Osteocyte (in vitro differentiated cells): ENCODE measurements around the gene SCGB3A1. TPM values are rescaled to one million over a fixed set of nuclear protein-coding genes. Genes with fewer than 3 reads are reported as not detected.

Experiments used
- DNase-seq: peaks from one replicate; pipeline ENCODE4 v3.0.0; 2021; ENCODE audit warnings: mixed read lengths; ENCODE audit not compliant: unreplicated experiment; ENCODE audit errors: extremely low spot score
- H3K27ac Mint-ChIP-seq: one replicate; pipeline ENCODE4 v1.8.0; 2021; ENCODE audit warnings: mild to moderate bottlenecking, mixed read lengths; ENCODE audit not compliant: unreplicated experiment
- H3K27me3 Mint-ChIP-seq: one replicate; pipeline ENCODE4 v1.8.0; 2021; ENCODE audit warnings: mixed read lengths; ENCODE audit not compliant: unreplicated experiment
- H3K36me3 Mint-ChIP-seq: one replicate; pipeline ENCODE4 v1.8.0; 2021; ENCODE audit warnings: mixed read lengths; ENCODE audit not compliant: unreplicated experiment
- H3K4me1 Mint-ChIP-seq: one replicate; pipeline ENCODE4 v1.8.0; 2021; ENCODE audit warnings: mixed read lengths; ENCODE audit not compliant: unreplicated experiment
- H3K4me3 Mint-ChIP-seq: one replicate; pipeline ENCODE4 v1.8.0; 2021; ENCODE audit warnings: mild to moderate bottlenecking, moderate library complexity, mixed read lengths; ENCODE audit not compliant: unreplicated experiment
- H3K9me3 Mint-ChIP-seq: one replicate; pipeline ENCODE4 v1.8.0; 2021; ENCODE audit warnings: mixed read lengths; ENCODE audit not compliant: unreplicated experiment
- total RNA-seq: library from RNA; stranded (reverse); gene quantifications from 2 replicates; pipeline ENCODE4 v1.2.1, GENCODE V29; 2021
- TF ChIP-seq, protein P1 (sequence below): fragments of 200-600 bp; sonication (generic); IDR thresholded peaks from 2 replicates; pipeline ENCODE4 v1.5.0; 2021; ENCODE audit warnings: antibody characterized with exemption, mild to moderate bottlenecking, moderate library complexity

Gene SCGB3A1
- total RNA-seq, 1 donor from 2014 or later, result not detected

DNA sequence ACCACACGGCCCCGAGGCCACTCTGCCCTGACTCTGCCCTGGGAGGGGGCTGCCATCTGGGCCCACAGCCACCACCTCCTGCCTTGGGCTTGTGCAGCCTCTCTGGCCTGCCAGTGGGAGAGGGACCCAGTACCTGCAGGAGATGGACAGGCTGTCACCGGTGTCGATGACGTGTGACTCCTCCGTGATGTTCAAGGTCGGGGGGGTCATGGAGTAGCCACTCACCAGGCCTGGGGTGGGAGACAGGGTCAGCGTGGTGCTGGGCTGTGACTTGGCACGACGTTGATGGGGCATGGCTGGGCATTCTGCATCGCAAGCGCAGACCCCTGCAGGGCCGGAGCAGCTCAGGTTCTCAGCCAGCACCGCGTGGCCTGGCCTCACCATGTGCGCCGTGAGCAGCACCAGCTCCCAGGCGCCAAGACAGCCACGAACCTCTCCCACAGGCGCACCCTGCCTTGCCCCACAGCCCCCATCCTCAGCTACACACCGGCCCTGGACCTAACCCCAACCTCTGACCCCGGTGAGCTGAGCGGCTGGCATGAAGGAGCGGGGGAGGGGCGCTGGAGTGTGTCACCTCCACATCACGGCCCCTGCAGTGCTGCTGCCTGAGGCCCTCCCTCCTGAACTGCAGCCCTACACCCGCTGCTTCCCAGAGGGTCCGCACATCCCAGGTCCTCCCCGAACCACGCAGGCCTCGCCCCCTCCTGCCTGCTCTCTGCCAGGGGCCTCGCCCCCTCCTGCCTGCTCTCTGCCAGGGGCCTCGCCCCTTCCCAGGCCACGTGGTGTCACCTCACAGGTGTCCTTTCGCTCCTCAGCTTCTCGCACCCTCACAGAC, 40.5 kb upstream of the SCGB3A1 start:
- no peak overlapping the region for H3K27ac Mint-ChIP-seq
- no peak for DNase-seq
- H3K4me3 Mint-ChIP-seq, result no peak overlapping the region
- TF ChIP-seq, protein P1, sequence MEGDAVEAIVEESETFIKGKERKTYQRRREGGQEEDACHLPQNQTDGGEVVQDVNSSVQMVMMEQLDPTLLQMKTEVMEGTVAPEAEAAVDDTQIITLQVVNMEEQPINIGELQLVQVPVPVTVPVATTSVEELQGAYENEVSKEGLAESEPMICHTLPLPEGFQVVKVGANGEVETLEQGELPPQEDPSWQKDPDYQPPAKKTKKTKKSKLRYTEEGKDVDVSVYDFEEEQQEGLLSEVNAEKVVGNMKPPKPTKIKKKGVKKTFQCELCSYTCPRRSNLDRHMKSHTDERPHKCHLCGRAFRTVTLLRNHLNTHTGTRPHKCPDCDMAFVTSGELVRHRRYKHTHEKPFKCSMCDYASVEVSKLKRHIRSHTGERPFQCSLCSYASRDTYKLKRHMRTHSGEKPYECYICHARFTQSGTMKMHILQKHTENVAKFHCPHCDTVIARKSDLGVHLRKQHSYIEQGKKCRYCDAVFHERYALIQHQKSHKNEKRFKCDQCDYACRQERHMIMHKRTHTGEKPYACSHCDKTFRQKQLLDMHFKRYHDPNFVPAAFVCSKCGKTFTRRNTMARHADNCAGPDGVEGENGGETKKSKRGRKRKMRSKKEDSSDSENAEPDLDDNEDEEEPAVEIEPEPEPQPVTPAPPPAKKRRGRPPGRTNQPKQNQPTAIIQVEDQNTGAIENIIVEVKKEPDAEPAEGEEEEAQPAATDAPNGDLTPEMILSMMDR, result no peak
- H3K36me3 Mint-ChIP-seq, result no peaks in the 10 kb centered on the region
- no peaks in the 10 kb centered on the region for H3K27me3 Mint-ChIP-seq
- no peaks in the 10 kb centered on the region for H3K9me3 Mint-ChIP-seq
- H3K4me1 Mint-ChIP-seq, result no peaks in the 10 kb centered on the region

GRCh38 chr5:180630426-180630825, 39.1 kb upstream of the SCGB3A1 start:
- no peak overlapping the region for H3K4me3 Mint-ChIP-seq
- no peaks in the 10 kb centered on the region for H3K27me3 Mint-ChIP-seq
- TF ChIP-seq, protein P1, result no peak
- no peaks in the 10 kb centered on the region for H3K4me1 Mint-ChIP-seq
- no peaks in the 10 kb centered on the region for H3K9me3 Mint-ChIP-seq
- H3K27ac Mint-ChIP-seq, result no peak overlapping the region
- DNase-seq, result no peak
- H3K36me3 Mint-ChIP-seq, result no peaks in the 10 kb centered on the region

- H3K36me3 Mint-ChIP-seq, result no peaks in the 10 kb centered on the region
- H3K9me3 Mint-ChIP-seq, result no peaks in the 10 kb centered on the region
- TF ChIP-seq, protein P1, result no peak
- no peak overlapping the region for H3K4me3 Mint-ChIP-seq
- no peaks in the 10 kb centered on the region for H3K4me1 Mint-ChIP-seq
- no peak for DNase-seq
- no peaks in the 10 kb centered on the region for H3K27me3 Mint-ChIP-seq
- no peak overlapping the region for H3K27ac Mint-ChIP-seq
Observed at GRCh38 chr5:180629831-180630382, 38.6 kb upstream of the SCGB3A1 start.

GRCh38 chr5:180628827-180629750, 37.8 kb upstream of the SCGB3A1 start:
- Mint-ChIP-seq H3K27me3 (no peaks in the 10 kb centered on the region), H3K9me3 (no peaks in the 10 kb centered on the region), H3K4me3 (no peak overlapping the region), H3K4me1 (peaks cover 3% of the 10 kb centered on the region), H3K36me3 (no peaks in the 10 kb centered on the region), H3K27ac (no peak overlapping the region)
- TF ChIP-seq, protein P1, result no peak
- DNase-seq, result no peak
